SK-N-SH (cell line): Measurements from ENCODE around the gene VPS9D1. TPM values are rescaled to one million over a fixed set of nuclear protein-coding genes. Genes with fewer than 3 reads are reported as not detected.

Source experiments
- CTCF ChIA-PET: fragments of 300-600, 350-600 bp; formaldehyde crosslinking; extraction: SDS; loops from one replicate; lab custom pipeline; 2021; lab: Yijun Ruan, JAX
- POLR2A ChIA-PET: fragments of 350-600 bp; sonication (Branson Sonifier 250); formaldehyde crosslinking; extraction: SDS; loops from one replicate; lab custom pipeline; 2020; ENCODE audit warnings: antibody characterized with exemption, inconsistent platforms; lab: Yijun Ruan, JAX
- DNase-seq: peaks from one replicate; pipeline ENCODE4 v3.0.0; 2012
- H2AFZ ChIP-seq: fragments of 200-600 bp; sonication (generic); 2 replicates; pipeline ENCODE4 v1.8.1; 2016; ENCODE audit warnings: antibody characterized with exemption, mild to moderate bottlenecking, low read depth
- H3F3A ChIP-seq: fragments of 200-600 bp; sonication (generic); replicated peaks from 2 replicates; pipeline ENCODE3; 2016; ENCODE audit warnings: antibody characterized with exemption, mild to moderate bottlenecking; ENCODE audit not compliant: insufficient read depth
- H3K27ac ChIP-seq, 2 experiments: fragments of 200-500 bp in 1 of 2; fragments of 200-600 bp in 1 of 2; sonication (Bioruptor generic) in 1 of 2; sonication (generic), shearing (Covaris generic) in 1 of 2; 2 replicates each; pipeline versions ENCODE4 v1.5.1 to v1.6.1; 2014 to 2016; ENCODE audit warnings: low read depth in 2 of 2, inconsistent platforms in 1 of 2, low read length in 1 of 2, mild to moderate bottlenecking in 1 of 2, mixed read lengths in 1 of 2
- H3K27me3 ChIP-seq: fragments of 200-600 bp; sonication (generic), shearing (Covaris generic); 2 replicates; pipeline ENCODE4 v1.6.1; 2016; ENCODE audit warnings: mixed run types; ENCODE audit not compliant: insufficient read depth
- H3K36me3 ChIP-seq, 2 experiments: fragments of 200-500 bp in 1 of 2; fragments of 200-600 bp in 1 of 2; sonication (Bioruptor generic) in 1 of 2; sonication (generic) in 1 of 2; replicated peaks in 1 of 2; 2 replicates each; pipeline versions ENCODE3 to v1.5.1; 2014 to 2016; ENCODE audit warnings: low read length in 1 of 2, mild to moderate bottlenecking in 1 of 2; ENCODE audit not compliant: insufficient read depth in 2 of 2, control insufficient read depth in 1 of 2
- H3K4me1 ChIP-seq, 2 experiments: fragments of 200-500 bp in 1 of 2; fragments of 200-600 bp in 1 of 2; sonication (Bioruptor generic) in 1 of 2; sonication (generic), shearing (Covaris generic) in 1 of 2; 2 replicates each; pipeline versions ENCODE4 v1.5.1 to v1.6.1; 2014 to 2016; ENCODE audit warnings: low read depth in 1 of 2, low read length in 1 of 2, mixed run types in 1 of 2; ENCODE audit not compliant: insufficient read depth in 2 of 2, control insufficient read depth in 1 of 2
- H3K4me2 ChIP-seq: fragments of 200-600 bp; sonication (generic), shearing (Covaris generic); 2 replicates; pipeline ENCODE4 v1.6.1; 2017; ENCODE audit warnings: mixed run types
- H3K4me3 ChIP-seq, 2 experiments: fragments of 200-500 bp in 1 of 2; fragments of 200-600 bp in 1 of 2; sonication (Bioruptor generic) in 1 of 2; sonication (generic), shearing (Covaris generic) in 1 of 2; 2 replicates each; pipeline versions ENCODE4 v1.5.1 to v1.8.1; 2014 to 2016; ENCODE audit warnings: low read depth in 2 of 2, inconsistent platforms in 1 of 2, low read length in 1 of 2, mild to moderate bottlenecking in 1 of 2, mixed read lengths in 1 of 2, moderate library complexity in 1 of 2
- H3K79me2 ChIP-seq: fragments of 200-600 bp; sonication (generic); 2 replicates; pipeline ENCODE4 v1.8.1; 2017; ENCODE audit warnings: mild to moderate bottlenecking; ENCODE audit not compliant: insufficient read depth
- H3K9ac ChIP-seq: fragments of 200-600 bp; sonication (generic); 2 replicates; pipeline ENCODE4 v1.6.1; 2017; ENCODE audit warnings: mixed run types
- H3K9me2 ChIP-seq: fragments of 200-600 bp; sonication (generic); 2 replicates; pipeline ENCODE4 v1.6.1; 2017; ENCODE audit warnings: mixed run types
- H3K9me3 ChIP-seq: fragments of 200-600 bp; sonication (generic); 2 replicates; pipeline ENCODE4 v1.6.1; 2017; ENCODE audit warnings: mixed run types, mild to moderate bottlenecking, moderate library complexity
- H4K20me1 ChIP-seq: fragments of 200-600 bp; sonication (generic); 2 replicates; pipeline ENCODE4 v1.6.1; 2017; ENCODE audit warnings: mild to moderate bottlenecking, mixed run types; ENCODE audit not compliant: insufficient read depth
- CHD2 ChIP-seq: fragments of 150-350 bp; IDR thresholded peaks from 2 replicates; pipeline ENCODE4 v1.6.1; 2018; ENCODE audit warnings: low read length; ENCODE audit not compliant: partially characterized antibody
- ELF1 ChIP-seq: IDR thresholded peaks from 2 replicates; pipeline ENCODE4 v1.4.0; 2012
- EP300 ChIP-seq, 2 experiments: IDR thresholded peaks; 2 replicates each; pipeline versions ENCODE4 v1.4.0 to v1.6.1; 2012; ENCODE audit warnings: borderline replicate concordance in 1 of 2, low read depth in 1 of 2, low read length in 1 of 2
- EZH2phosphoT487 ChIP-seq: fragments of 200-600 bp; sonication (generic); IDR thresholded peaks from 2 replicates; pipeline ENCODE4 v1.6.1; 2017; ENCODE audit warnings: low read depth, mixed run types, mild to moderate bottlenecking, antibody characterized with exemption, moderate library complexity, borderline replicate concordance
- FOXJ3 ChIP-seq: sonication (generic); formaldehyde crosslinking; IDR thresholded peaks from 2 replicates; pipeline ENCODE4 v1.5.1; 2020; ENCODE audit warnings: mild to moderate bottlenecking, missing genetic modification reagents
- FOXM1 ChIP-seq: IDR thresholded peaks from 2 replicates; pipeline ENCODE4 v1.4.0; 2012; ENCODE audit warnings: low read depth, mild to moderate bottlenecking
- GATA2 ChIP-seq: sonication (generic); formaldehyde crosslinking; IDR thresholded peaks from 2 replicates; pipeline ENCODE4 v1.5.0; 2020; ENCODE audit warnings: mild to moderate bottlenecking, missing genetic modification reagents
- IRF3 ChIP-seq: fragments of 150-350 bp; IDR thresholded peaks from 2 replicates; pipeline ENCODE4 v1.6.1; 2016; ENCODE audit warnings: mild to moderate bottlenecking, low read depth, low read length
- JUND ChIP-seq: IDR thresholded peaks from 2 replicates; pipeline ENCODE4 v1.4.0; 2012
- MAX ChIP-seq: IDR thresholded peaks from 2 replicates; pipeline ENCODE4 v1.4.0; 2012; ENCODE audit warnings: low read depth
- MEF2A ChIP-seq: IDR thresholded peaks from 2 replicates; pipeline ENCODE4 v1.4.0; 2012; ENCODE audit warnings: low read depth, borderline replicate concordance
- MXI1 ChIP-seq: IDR thresholded peaks from 2 replicates; pipeline ENCODE4 v1.6.1; 2012; ENCODE audit warnings: mild to moderate bottlenecking, low read depth, low read length, improper control_type of control experiment
- NFIC ChIP-seq: IDR thresholded peaks from 2 replicates; pipeline ENCODE4 v1.4.0; 2012; ENCODE audit warnings: borderline replicate concordance
- NRF1 ChIP-seq: IDR thresholded peaks from 2 replicates; pipeline ENCODE4 v1.6.1; 2012; ENCODE audit warnings: low read depth, mild to moderate bottlenecking, low read length
- RAD21 ChIP-seq: IDR thresholded peaks from 2 replicates; pipeline ENCODE4 v1.6.1; 2012; ENCODE audit warnings: mild to moderate bottlenecking, low read length
- RCOR1 ChIP-seq: fragments of 150-350 bp; IDR thresholded peaks from 2 replicates; pipeline ENCODE4 v1.6.1; 2017; ENCODE audit warnings: antibody characterized with exemption, low read length
- RXRA ChIP-seq: IDR thresholded peaks from 2 replicates; pipeline ENCODE4 v1.4.0; 2012; ENCODE audit warnings: low read depth, mild to moderate bottlenecking, borderline replicate concordance
- TAF1 ChIP-seq: IDR thresholded peaks from 2 replicates; pipeline ENCODE4 v1.6.1; 2012; ENCODE audit warnings: low read depth, mild to moderate bottlenecking, low read length, moderate library complexity, borderline replicate concordance
- TCF12 ChIP-seq: IDR thresholded peaks from 2 replicates; pipeline ENCODE4 v1.4.0; 2012
- TEAD4 ChIP-seq: IDR thresholded peaks from 2 replicates; pipeline ENCODE4 v1.4.0; 2012; ENCODE audit warnings: mild to moderate bottlenecking, borderline replicate concordance; ENCODE audit not compliant: insufficient read depth
- USF2 ChIP-seq: fragments of 150-350 bp; IDR thresholded peaks from 2 replicates; pipeline ENCODE4 v1.6.1; 2017; ENCODE audit warnings: antibody characterized with exemption, low read length, low read depth, borderline replicate concordance
- YY1 ChIP-seq: IDR thresholded peaks from 2 replicates; pipeline ENCODE4 v1.4.0; 2012; ENCODE audit warnings: low read depth, mild to moderate bottlenecking
- ZBTB33 ChIP-seq: IDR thresholded peaks from 2 replicates; pipeline ENCODE4 v1.4.0; 2012; ENCODE audit warnings: low read depth, borderline replicate concordance
- WGBS: methylation state at CpG from one replicate; pipeline ENCODE4 v1.1.6; 2017; ENCODE audit warnings: low lambda C conversion rate; 5-methylcytosine and 5-hydroxymethylcytosine counted together
- polyA plus RNA-seq, 3 experiments: library from polyadenylated mRNA; depleted of rRNA; stranded (reverse); fragments of >200 nt; gene quantifications; 2 replicates each; pipeline ENCODE4 v1.2.3, GENCODE V29; 2012

Gene VPS9D1
- polyA plus RNA-seq, 1 of the 3 experiments (the other 2 are of a cell fraction) = 10.1 TPM

- peaks cover 4% of the 10 kb centered on the region; the same call in 1 of the 2 replicates for H3K79me2 ChIP-seq
- 87% methylated on average over 10 of the region's 11 CpGs for WGBS
- H3K9me3 ChIP-seq = no peaks in the 10 kb centered on the region
- H3K9ac ChIP-seq = no peak overlapping the region
- CTCF ChIA-PET = interaction anchor here (0.7 to 2.8 kb wide), 5 partner anchors 11 to 184 kb away, joined by 3 to 14 read pairs (median 3); no protein-coding TSS in a partner anchor
- H3K9me2 ChIP-seq = no peaks in the 10 kb centered on the region
- H2AFZ ChIP-seq = no peak overlapping the region
- no peaks in the 10 kb centered on the region; the same call in 1 of the 2 replicates for H4K20me1 ChIP-seq
- TF ChIP-seq TAF1 (no peak), TCF12 (no peak), GATA2 (no peak), NFIC (no peak), FOXM1 (no peak), USF2 (no peak), FOXJ3 (no peak), YY1 (no peak), RCOR1 (no peak), ZBTB33 (no peak), NRF1 (no peak), EP300 (IDR thresholded peaks at IDR 0.05; ENCODE audit: borderline replicate concordance in 1 of 2, low read depth in 1 of 2, low read length in 1 of 2) (no peak), RXRA (no peak)
- H3F3A ChIP-seq = peaks cover 14% of the 10 kb centered on the region
- DNase-seq = no peak
- no peak overlapping the region for H3K4me3 ChIP-seq
- POLR2A ChIA-PET = no interaction called here
- no peaks in the 10 kb centered on the region for H3K27me3 ChIP-seq
- H3K36me3 ChIP-seq = peaks cover 29 to 49% of the 10 kb centered on the region in 2 experiments
- no peaks in the 10 kb centered on the region; a peak in 1 of 4 replicates for H3K4me1 ChIP-seq
- H3K27ac ChIP-seq = no peak overlapping the region
- H3K4me2 ChIP-seq = no peak overlapping the region
Observed at GRCh38 chr16:89741342-89742014, 20.8 kb upstream of the VPS9D1 start.

GRCh38 chr16:89739383-89739782, 18.7 kb upstream of the VPS9D1 start:
- no peaks in the 10 kb centered on the region; a peak in 1 of 4 replicates for H3K4me1 ChIP-seq
- no peaks in the 10 kb centered on the region for H3K9me2 ChIP-seq
- 94% methylated on average over 5 of the region's 9 CpGs for WGBS
- H3K9ac ChIP-seq = no peak overlapping the region
- POLR2A ChIA-PET = interaction anchor here (1.0 to 1.4 kb wide), 2 partner anchors 17 to 121 kb away, joined by 3 to 4 read pairs; no protein-coding TSS in a partner anchor
- no peak overlapping the region for H3K27ac ChIP-seq
- peaks cover 17% of the 10 kb centered on the region; the same call in 1 of the 2 replicates for H3K79me2 ChIP-seq
- no peaks in the 10 kb centered on the region; the same call in 1 of the 2 replicates for H4K20me1 ChIP-seq
- peaks cover 20% of the 10 kb centered on the region for H3F3A ChIP-seq
- no peaks in the 10 kb centered on the region for H3K27me3 ChIP-seq
- H3K4me2 ChIP-seq = no peak overlapping the region
- CTCF ChIA-PET = interaction anchor here (1.4 kb wide), 1 partner anchor 14 kb away, joined by 4 read pairs; no protein-coding TSS in a partner anchor
- peaks cover 44 to 50% of the 10 kb centered on the region in 2 experiments for H3K36me3 ChIP-seq
- DNase-seq = no peak
- H3K4me3 ChIP-seq = no peak overlapping the region
- H3K9me3 ChIP-seq = no peaks in the 10 kb centered on the region
- no peak overlapping the region for H2AFZ ChIP-seq
- no peak for TF ChIP-seq TCF12
- TF ChIP-seq FOXJ3 = no peak
- no peak for TF ChIP-seq EZH2phosphoT487
- no peak for TF ChIP-seq MEF2A
- TF ChIP-seq NFIC = no peak
- no peak for TF ChIP-seq RAD21
- no peak for TF ChIP-seq USF2
- TF ChIP-seq ELF1 = no peak
- no peak for TF ChIP-seq TEAD4
- TF ChIP-seq TAF1 = no peak
- no peak for TF ChIP-seq CHD2
- no peak for TF ChIP-seq IRF3
- no peak for TF ChIP-seq MAX
- no peak for TF ChIP-seq JUND
- no peak for TF ChIP-seq FOXM1
- no peak for TF ChIP-seq MXI1
